GM10266 (cell line): Measurements from ENCODE around the gene PRR7.

ENCODE experiments used
- DNase-seq: peaks from one replicate; pipeline ENCODE4 v3.0.0; 2012; ENCODE audit errors: extremely low spot score
- CTCF ChIP-seq: IDR thresholded peaks from 2 replicates; pipeline ENCODE4 v1.5.1; 2012; ENCODE audit warnings: mild to moderate bottlenecking, low read depth; ENCODE audit not compliant: control insufficient read depth, insufficient read depth; ENCODE audit errors: missing control alignments

PRR7 gene

GRCh38 chr5:177476531-177477233, 30.1 kb downstream of the PRR7 start:
- TF ChIP-seq CTCF, result no peak
- no peak for DNase-seq

GRCh38 chr5:177477701-177478477, 31.3 kb downstream of the PRR7 start:
- no peak for DNase-seq
- TF ChIP-seq CTCF, result no peak

- DNase-seq, result no peak
- TF ChIP-seq CTCF, result no peak
Measured at GRCh38 chr5:177478711-177479646, 32.4 kb downstream of the PRR7 start.

- no peak for DNase-seq
Measured at GRCh38 chr5:177479774-177480173, 33.2 kb downstream of the PRR7 start.

GRCh38 chr5:177482359-177482795, 35.8 kb downstream of the PRR7 start:
- no peak for TF ChIP-seq CTCF

More at GRCh38 chr5:177479774-177480173, 33.2 kb downstream of the PRR7 start:
- no peak for TF ChIP-seq CTCF

GRCh38 chr5:177483042-177483441, 36.4 kb downstream of the PRR7 start:
- DNase-seq, result no peak
- TF ChIP-seq CTCF, result no peak

More at GRCh38 chr5:177482359-177482795, 35.8 kb downstream of the PRR7 start:
- no peak for DNase-seq
